Myocyte (in vitro differentiated cells): ENCODE data around the gene ZBED2. TPM values are rescaled to one million over a fixed set of nuclear protein-coding genes. Genes with fewer than 3 reads are reported as not detected.
"Not testable (repeated sequence)": the region's sequence is repeated elsewhere in the genome, so short reads cannot be mapped to it uniquely, and the experiment has no call there.

Experiments used
- DNase-seq: peaks from one replicate; pipeline ENCODE4 v3.0.0-alpha.2; 2012; ENCODE audit warnings: low read depth
- polyA plus RNA-seq: library from polyadenylated mRNA; unstranded; fragments of >200 nt; gene quantifications from one replicate; pipeline ENCODE4 v1.2.1, GENCODE V29; 2012; ENCODE audit warnings: missing spikeins
- total RNA-seq: library from RNA; depleted of rRNA; stranded (reverse); fragments of >200 nt; gene quantifications from 2 replicates; pipeline ENCODE4 v1.2.3, GENCODE V29; 2014

The ZBED2 gene
- not detected in 2 replicates for total RNA-seq
- polyA plus RNA-seq = not detected

GRCh38 chr3:111595232-111595631 lies at the start of gene ZBED2:
TSS of gene ZBED2 (minus strand) at chr3:111595346. CDS start at chr3:111594201, 1,145 bp downstream.
- DNase-seq = no peak

GRCh38 chr3:111639316-111639715 lies 44.2 kb upstream of the ZBED2 start:
- DNase-seq = no peak

- no peak for DNase-seq
These were observed 41.3 kb upstream of the ZBED2 start for GRCh38 chr3:111636366-111636885.

- no peak for DNase-seq
These were observed 40.3 kb upstream of the ZBED2 start for GRCh38 chr3:111635403-111635802.

GRCh38 chr3:111630638-111631037 lies 35.5 kb upstream of the ZBED2 start:
- not testable (repeated sequence) for DNase-seq

GRCh38 chr3:111629018-111629417 lies 33.9 kb upstream of the ZBED2 start:
- not testable (repeated sequence) for DNase-seq

GRCh38 chr3:111627092-111627491 lies 31.9 kb upstream of the ZBED2 start:
- DNase-seq = peak; percentile 11

- DNase-seq = no peak
These were observed 26.4 kb upstream of the ZBED2 start for GRCh38 chr3:111621535-111621934.

GRCh38 chr3:111619833-111620232 lies 24.7 kb upstream of the ZBED2 start:
- peak; percentile 60 for DNase-seq

GRCh38 chr3:111618945-111619344 lies 23.8 kb upstream of the ZBED2 start:
- DNase-seq = no peak

GRCh38 chr3:111617912-111618601 lies 22.9 kb upstream of the ZBED2 start:
- peak; percentile 28 for DNase-seq

GRCh38 chr3:111617406-111617805 lies 22.3 kb upstream of the ZBED2 start:
- DNase-seq = no peak

- DNase-seq = peak; percentile 70
These were observed 21.4 kb upstream of the ZBED2 start for GRCh38 chr3:111616417-111617105.

- DNase-seq = no peak
These were observed 20.7 kb upstream of the ZBED2 start for GRCh38 chr3:111615880-111616279.

GRCh38 chr3:111613294-111613693 lies 18.1 kb upstream of the ZBED2 start:
- no peak for DNase-seq

GRCh38 chr3:111610612-111611054 lies 15.5 kb upstream of the ZBED2 start:
- no peak for DNase-seq

- no peak for DNase-seq
These were observed 15.0 kb upstream of the ZBED2 start for GRCh38 chr3:111610189-111610588.

- no peak for DNase-seq
These were observed 14.6 kb upstream of the ZBED2 start for GRCh38 chr3:111609700-111610099.

- no peak for DNase-seq
These were observed 13.2 kb upstream of the ZBED2 start for GRCh38 chr3:111608383-111608782.

GRCh38 chr3:111607240-111607920 lies 12.2 kb upstream of the ZBED2 start:
- DNase-seq = no peak

- DNase-seq = no peak
These were observed 10.3 kb upstream of the ZBED2 start for GRCh38 chr3:111605493-111605892.

GRCh38 chr3:111605018-111605417 lies 9.9 kb upstream of the ZBED2 start:
- DNase-seq = no peak
